Measurements from ENCODE around the gene KRT80.

DNA sequence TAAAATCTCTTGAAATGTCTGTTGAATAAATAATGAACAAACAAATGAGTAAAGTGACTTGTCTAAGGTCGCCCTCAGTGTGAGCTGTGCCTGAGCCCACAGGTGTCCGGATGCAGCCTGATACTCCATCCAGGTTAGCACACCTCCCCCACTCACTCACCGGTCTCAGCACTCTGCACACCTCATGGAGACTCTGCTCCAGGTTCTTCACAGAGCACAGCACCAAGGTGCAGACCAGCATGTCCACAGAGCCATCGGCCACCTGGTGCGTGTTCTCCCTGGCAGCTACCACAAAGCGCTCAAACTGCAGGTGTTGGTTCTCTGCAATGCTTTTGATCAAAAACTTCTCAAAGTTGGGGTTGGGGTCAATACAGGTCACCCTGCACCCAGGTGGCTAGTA lies 37.1 kb upstream of the KRT80 start:
- TF ChIP-seq, protein P1, sequence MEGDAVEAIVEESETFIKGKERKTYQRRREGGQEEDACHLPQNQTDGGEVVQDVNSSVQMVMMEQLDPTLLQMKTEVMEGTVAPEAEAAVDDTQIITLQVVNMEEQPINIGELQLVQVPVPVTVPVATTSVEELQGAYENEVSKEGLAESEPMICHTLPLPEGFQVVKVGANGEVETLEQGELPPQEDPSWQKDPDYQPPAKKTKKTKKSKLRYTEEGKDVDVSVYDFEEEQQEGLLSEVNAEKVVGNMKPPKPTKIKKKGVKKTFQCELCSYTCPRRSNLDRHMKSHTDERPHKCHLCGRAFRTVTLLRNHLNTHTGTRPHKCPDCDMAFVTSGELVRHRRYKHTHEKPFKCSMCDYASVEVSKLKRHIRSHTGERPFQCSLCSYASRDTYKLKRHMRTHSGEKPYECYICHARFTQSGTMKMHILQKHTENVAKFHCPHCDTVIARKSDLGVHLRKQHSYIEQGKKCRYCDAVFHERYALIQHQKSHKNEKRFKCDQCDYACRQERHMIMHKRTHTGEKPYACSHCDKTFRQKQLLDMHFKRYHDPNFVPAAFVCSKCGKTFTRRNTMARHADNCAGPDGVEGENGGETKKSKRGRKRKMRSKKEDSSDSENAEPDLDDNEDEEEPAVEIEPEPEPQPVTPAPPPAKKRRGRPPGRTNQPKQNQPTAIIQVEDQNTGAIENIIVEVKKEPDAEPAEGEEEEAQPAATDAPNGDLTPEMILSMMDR (IDR thresholded peaks at IDR 0.05), result no peak
- TF ChIP-seq ZFX (IDR thresholded peaks at IDR 0.05; ENCODE audit: borderline replicate concordance), result no peak

Measured in 22Rv1 (cell line).